ENCODE data around the gene SLC39A11. TPM values are rescaled to one million over a fixed set of nuclear protein-coding genes. Genes with fewer than 3 reads are reported as not detected.
"Not testable (repeated sequence)": the region's sequence is repeated elsewhere in the genome, so short reads cannot be mapped to it uniquely, and the experiment has no call there.

The SLC39A11 gene
- total and polyA plus RNA-seq, 12 donors: 7.0 to 91.4 (median 22.7) TPM

DNA sequence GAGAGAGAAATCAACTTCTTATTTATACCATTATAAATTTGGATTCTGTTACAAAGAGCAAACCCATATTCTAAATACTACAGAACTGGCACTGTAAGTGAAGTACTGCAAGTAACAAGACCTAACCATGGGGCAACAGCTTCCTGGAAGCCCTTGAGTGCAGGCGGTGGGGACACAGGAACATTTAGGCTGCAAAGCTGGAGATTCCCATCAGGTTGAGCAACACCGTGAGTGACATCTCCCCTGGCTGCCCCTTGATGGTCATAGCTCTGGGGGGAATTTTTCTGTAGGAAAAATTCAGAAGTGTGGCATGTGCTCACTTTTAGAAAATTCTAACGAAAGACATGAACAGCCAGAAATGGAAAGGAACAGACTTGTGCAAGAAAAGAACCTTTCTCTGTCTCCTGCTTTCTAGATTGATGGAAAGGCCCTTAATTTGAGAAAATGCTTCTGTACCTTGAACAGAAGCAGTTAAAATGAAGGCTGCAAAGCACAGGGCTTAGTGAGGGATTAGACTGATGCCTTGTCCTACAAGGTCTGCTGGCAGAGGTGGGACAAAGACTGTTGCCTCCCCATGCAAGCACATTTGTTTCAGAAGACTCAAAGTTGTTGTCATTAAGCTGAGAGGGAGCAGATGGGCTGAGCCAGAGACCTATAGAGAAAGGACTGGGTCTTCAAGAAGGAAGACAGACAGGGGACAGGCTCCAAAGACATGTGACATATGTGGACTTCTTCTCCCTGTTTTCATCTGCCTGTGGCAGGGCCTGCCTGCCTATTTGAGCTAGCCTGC is 380.8 kb downstream of the SLC39A11 start:
- Histone ChIP-seq H3K9me3 (replicated peaks in 1 of 3) (no peaks in the 10 kb centered on the region), H3K4me1 (replicated peaks in 1 of 2) (no peaks in the 10 kb centered on the region), H3K36me3 (replicated peaks in 1 of 2) (no peaks in the 10 kb centered on the region), H3K27me3 (no peaks in the 10 kb centered on the region), H3K27ac (no peak overlapping the region), H3K4me3 (no peak overlapping the region)
- WGBS, 4 donors: 91 to 97% (median 94%) methylated on average over 3 of the region's 3 CpGs
- TF ChIP-seq, protein P1, sequence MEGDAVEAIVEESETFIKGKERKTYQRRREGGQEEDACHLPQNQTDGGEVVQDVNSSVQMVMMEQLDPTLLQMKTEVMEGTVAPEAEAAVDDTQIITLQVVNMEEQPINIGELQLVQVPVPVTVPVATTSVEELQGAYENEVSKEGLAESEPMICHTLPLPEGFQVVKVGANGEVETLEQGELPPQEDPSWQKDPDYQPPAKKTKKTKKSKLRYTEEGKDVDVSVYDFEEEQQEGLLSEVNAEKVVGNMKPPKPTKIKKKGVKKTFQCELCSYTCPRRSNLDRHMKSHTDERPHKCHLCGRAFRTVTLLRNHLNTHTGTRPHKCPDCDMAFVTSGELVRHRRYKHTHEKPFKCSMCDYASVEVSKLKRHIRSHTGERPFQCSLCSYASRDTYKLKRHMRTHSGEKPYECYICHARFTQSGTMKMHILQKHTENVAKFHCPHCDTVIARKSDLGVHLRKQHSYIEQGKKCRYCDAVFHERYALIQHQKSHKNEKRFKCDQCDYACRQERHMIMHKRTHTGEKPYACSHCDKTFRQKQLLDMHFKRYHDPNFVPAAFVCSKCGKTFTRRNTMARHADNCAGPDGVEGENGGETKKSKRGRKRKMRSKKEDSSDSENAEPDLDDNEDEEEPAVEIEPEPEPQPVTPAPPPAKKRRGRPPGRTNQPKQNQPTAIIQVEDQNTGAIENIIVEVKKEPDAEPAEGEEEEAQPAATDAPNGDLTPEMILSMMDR (IDR thresholded peaks at IDR 0.05): no peak
- TF ChIP-seq POLR2A (IDR thresholded peaks at IDR 0.05): no peak
- intact Hi-C loops (cut with DNase I): no loop called here
- DNase-seq: no peak

DNA sequence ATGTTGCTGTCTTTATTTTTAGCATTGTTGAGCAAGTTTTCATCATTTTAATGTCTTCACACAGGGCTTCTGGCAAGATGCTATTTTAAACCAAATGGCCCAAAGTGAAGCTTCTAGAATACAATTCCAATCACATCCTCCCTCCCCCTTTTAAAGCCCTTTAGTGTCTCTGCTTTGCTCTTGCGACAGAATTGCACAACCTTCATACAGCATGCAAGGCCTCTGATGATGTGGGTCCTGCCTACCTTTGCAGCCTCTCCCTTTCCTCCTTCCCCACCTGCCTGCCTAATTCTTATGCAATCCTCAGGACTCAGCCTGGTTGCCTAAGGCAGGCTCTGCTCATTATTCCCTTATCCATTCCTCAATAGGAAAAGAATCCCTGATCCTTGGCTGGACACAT is 381.7 kb downstream of the SLC39A11 start:
- DNase-seq: no peak
- no peaks in the 10 kb centered on the region for H3K9me3 ChIP-seq (replicated peaks in 1 of 3)
- H3K27ac ChIP-seq: no peak overlapping the region
- 85 to 95% (median 88%) methylated on average over 1 of the region's 1 CpG for WGBS, 4 donors
- H3K4me3 ChIP-seq: no peak overlapping the region
- H3K27me3 ChIP-seq: no peaks in the 10 kb centered on the region
- no peaks in the 10 kb centered on the region for H3K36me3 ChIP-seq (replicated peaks in 1 of 2)
- no peaks in the 10 kb centered on the region for H3K4me1 ChIP-seq (replicated peaks in 1 of 2)
- intact Hi-C loops (cut with DNase I): no loop called here
- TF ChIP-seq, protein P1 (IDR thresholded peaks at IDR 0.05): no peak
- TF ChIP-seq POLR2A (IDR thresholded peaks at IDR 0.05): no peak

DNA sequence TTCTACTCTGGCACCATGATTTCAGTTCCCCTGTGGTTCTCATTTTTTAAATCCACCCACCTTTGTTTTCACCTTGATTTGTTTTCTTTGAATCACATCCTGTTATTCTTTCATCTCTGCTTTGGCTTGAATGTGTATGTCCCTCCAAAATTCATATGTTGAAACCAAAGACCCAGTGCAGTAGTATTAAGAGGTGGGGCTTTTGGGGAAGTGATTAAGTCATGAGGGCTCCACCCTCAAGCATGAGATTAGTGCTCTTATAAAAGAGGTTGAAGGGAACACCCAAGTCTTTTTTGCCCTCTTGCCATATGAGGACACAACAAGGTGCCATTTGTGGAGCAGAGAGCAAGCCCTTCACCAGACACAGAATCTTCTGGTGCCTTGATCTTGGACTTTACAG is 382.3 kb downstream of the SLC39A11 start:
- H3K4me3 ChIP-seq: no peak overlapping the region
- no peaks in the 10 kb centered on the region for H3K4me1 ChIP-seq (replicated peaks in 1 of 2)
- H3K9me3 ChIP-seq (replicated peaks in 1 of 3): no peaks in the 10 kb centered on the region
- H3K27ac ChIP-seq: no peak overlapping the region
- intact Hi-C loops (cut with DNase I): no loop called here
- no peaks in the 10 kb centered on the region for H3K27me3 ChIP-seq
- no peak for TF ChIP-seq POLR2A (IDR thresholded peaks at IDR 0.05)
- TF ChIP-seq, protein P1 (IDR thresholded peaks at IDR 0.05): no peak
- H3K36me3 ChIP-seq (replicated peaks in 1 of 2): no peaks in the 10 kb centered on the region
- DNase-seq: no peak

DNA sequence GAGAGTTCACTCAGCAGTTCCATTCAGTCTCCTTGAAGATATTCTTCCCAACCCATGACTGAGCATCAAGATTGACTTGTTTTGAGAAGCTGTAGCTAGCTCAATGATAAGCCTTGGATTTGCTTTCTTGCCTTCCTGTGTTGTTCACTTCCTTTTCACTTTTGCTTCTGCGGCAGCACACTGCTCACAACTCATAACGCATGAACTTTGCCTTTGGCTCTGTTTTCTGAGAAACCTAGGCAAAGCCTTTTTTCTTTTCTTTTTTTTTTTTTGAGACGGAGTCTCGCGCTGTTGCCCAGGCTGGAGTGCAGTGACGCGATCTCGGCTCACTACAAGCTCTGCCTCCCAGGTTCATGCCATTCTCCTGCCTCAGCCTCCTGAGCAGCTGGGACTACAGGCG is 383.8 kb downstream of the SLC39A11 start:
- WGBS, 4 donors: 93 to 97% (median 95%) methylated on average over 9 of the region's 9 CpGs
- H3K27me3 ChIP-seq; H3K9me3 ChIP-seq (replicated peaks in 1 of 3); DNase-seq; intact Hi-C loops (cut with DNase I); H3K4me1 ChIP-seq (replicated peaks in 1 of 2); H3K4me3 ChIP-seq; H3K27ac ChIP-seq; H3K36me3 ChIP-seq (replicated peaks in 1 of 2): not testable (repeated sequence)

DNA sequence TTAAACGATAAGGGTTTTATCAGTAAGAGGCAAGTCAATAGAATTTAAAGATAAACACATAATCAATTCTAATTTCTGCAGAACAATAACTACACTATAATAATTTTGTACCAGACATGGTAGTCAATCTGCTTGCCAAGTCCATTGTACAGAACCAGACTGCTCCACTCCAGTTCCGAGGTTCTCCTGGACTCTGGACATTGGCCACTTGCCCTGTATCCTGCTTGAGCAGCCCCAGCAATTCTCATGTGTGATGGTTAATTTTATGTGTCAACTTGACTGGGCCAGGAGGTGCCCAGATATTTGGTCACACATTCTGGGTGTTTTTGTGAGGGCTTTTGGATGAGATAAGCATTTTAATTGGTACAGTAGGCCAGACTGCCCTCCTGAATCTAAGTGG is 384.6 kb downstream of the SLC39A11 start:
- no peak for TF ChIP-seq POLR2A (IDR thresholded peaks at IDR 0.05)
- TF ChIP-seq, protein P1 (IDR thresholded peaks at IDR 0.05): no peak
- 87 to 95% (median 91%) methylated on average over 2 of the region's 2 CpGs for WGBS, 4 donors
- Histone ChIP-seq H3K9me3 (replicated peaks in 1 of 3) (no peaks in the 10 kb centered on the region), H3K4me1 (replicated peaks in 1 of 2) (no peaks in the 10 kb centered on the region), H3K27ac (no peak overlapping the region), H3K36me3 (replicated peaks in 1 of 2) (no peaks in the 10 kb centered on the region), H3K4me3 (no peak overlapping the region), H3K27me3 (no peaks in the 10 kb centered on the region)
- no peak for DNase-seq
- intact Hi-C loops (cut with DNase I): no loop called here
